ENCODE data around the gene RAB39B.
A peak's percentile ranks its signal among the peaks of the same experiment; 100 is the strongest.
"Not testable (repeated sequence)": the region's sequence is repeated elsewhere in the genome, so short reads cannot be mapped to it uniquely, and the experiment has no call there.

Gene RAB39B

GRCh38 chrX:155263854-155264628 is at the start of gene RAB39B:
RAB39B (minus strand) TSS chrX:155264491; CDS start chrX:155264288, 203 bp downstream.
- DNase-seq (ENCODE audit: low read depth) = peak; percentile 67

- no peak for DNase-seq (ENCODE audit: low read depth)
Measured at GRCh38 chrX:155313766-155314165, 49.5 kb upstream of the RAB39B start.

- no peak for DNase-seq (ENCODE audit: low read depth)
Measured at GRCh38 chrX:155293771-155294170, 29.5 kb upstream of the RAB39B start.

- no peak for DNase-seq (ENCODE audit: low read depth)
Measured at GRCh38 chrX:155279873-155280272, 15.6 kb upstream of the RAB39B start.

- no peak for DNase-seq (ENCODE audit: low read depth)
Measured at GRCh38 chrX:155270969-155271368, 6.7 kb upstream of the RAB39B start.

GRCh38 chrX:155267995-155268394 is 3.7 kb upstream of the RAB39B start:
- DNase-seq (ENCODE audit: low read depth) = not testable (repeated sequence)

GRCh38 chrX:155266439-155266838 is 2.1 kb upstream of the RAB39B start:
- no peak for DNase-seq (ENCODE audit: low read depth)

GRCh38 chrX:155262970-155263754 is 1.1 kb downstream of the RAB39B start:
- no peak for DNase-seq (ENCODE audit: low read depth)

GRCh38 chrX:155259752-155260151 is 4.5 kb downstream of the RAB39B start:
- no peak for DNase-seq (ENCODE audit: low read depth)

- DNase-seq (ENCODE audit: low read depth) = no peak
Measured at GRCh38 chrX:155251391-155251790, 12.9 kb downstream of the RAB39B start.

GRCh38 chrX:155247497-155247896 is 16.8 kb downstream of the RAB39B start:
- no peak for DNase-seq (ENCODE audit: low read depth)

GRCh38 chrX:155246748-155247147 is 17.5 kb downstream of the RAB39B start:
- no peak for DNase-seq (ENCODE audit: low read depth)

- no peak for DNase-seq (ENCODE audit: low read depth)
Measured at GRCh38 chrX:155242300-155242699, 22.0 kb downstream of the RAB39B start.

- DNase-seq (ENCODE audit: low read depth) = no peak
Measured at GRCh38 chrX:155237719-155238118, 26.6 kb downstream of the RAB39B start.

GRCh38 chrX:155235891-155236290 is 28.4 kb downstream of the RAB39B start:
- no peak for DNase-seq (ENCODE audit: low read depth)

- DNase-seq (ENCODE audit: low read depth) = no peak
Measured at GRCh38 chrX:155231163-155231562, 33.1 kb downstream of the RAB39B start.

- no peak for DNase-seq (ENCODE audit: low read depth)
Measured at GRCh38 chrX:155225774-155226173, 38.5 kb downstream of the RAB39B start.

GRCh38 chrX:155223746-155224145 is 40.5 kb downstream of the RAB39B start:
- not testable (repeated sequence) for DNase-seq (ENCODE audit: low read depth)

GRCh38 chrX:155221351-155221750 is 42.9 kb downstream of the RAB39B start:
- no peak for DNase-seq (ENCODE audit: low read depth)

- DNase-seq (ENCODE audit: low read depth) = no peak
Measured at GRCh38 chrX:155218777-155219176, 45.5 kb downstream of the RAB39B start.

- no peak for DNase-seq (ENCODE audit: low read depth)
Measured at GRCh38 chrX:155216940-155217440, 47.3 kb downstream of the RAB39B start.

GRCh38 chrX:155216179-155216939 is 47.9 kb downstream of the RAB39B start, which contains the start of gene VBP1:
VBP1 (plus strand) TSS chrX:155216460; CDS start chrX:155216483, 23 bp downstream.
- DNase-seq (ENCODE audit: low read depth) = peak; percentile 95
